Measurements from ENCODE around the gene MGLL. TPM values are rescaled to one million over a fixed set of nuclear protein-coding genes. Genes with fewer than 3 reads are reported as not detected.

Gene MGLL
- total RNA-seq, 1 experiment from 2014 or later, result 6.8 TPM

DNA sequence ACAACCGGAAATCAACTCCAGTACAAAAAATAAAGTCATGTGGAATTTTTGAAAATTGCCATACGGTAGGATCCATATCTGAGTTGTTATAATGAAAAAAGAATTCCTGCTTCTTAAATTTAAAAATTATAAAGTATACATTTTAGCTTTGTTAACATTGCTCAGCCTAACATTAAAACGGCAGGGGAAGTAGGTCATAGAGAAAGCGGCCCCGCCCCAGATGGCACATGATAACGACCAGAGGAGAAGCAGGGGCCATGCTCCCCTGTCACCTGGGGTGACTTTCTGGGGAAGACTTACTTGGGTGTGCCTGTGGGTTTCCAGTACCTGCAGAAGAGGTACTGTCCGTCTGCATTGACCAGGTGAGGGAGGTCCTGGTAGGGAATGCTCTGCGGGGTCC lies 921 bp downstream of the MGLL start (continued):
- TF ChIP-seq, protein P1, sequence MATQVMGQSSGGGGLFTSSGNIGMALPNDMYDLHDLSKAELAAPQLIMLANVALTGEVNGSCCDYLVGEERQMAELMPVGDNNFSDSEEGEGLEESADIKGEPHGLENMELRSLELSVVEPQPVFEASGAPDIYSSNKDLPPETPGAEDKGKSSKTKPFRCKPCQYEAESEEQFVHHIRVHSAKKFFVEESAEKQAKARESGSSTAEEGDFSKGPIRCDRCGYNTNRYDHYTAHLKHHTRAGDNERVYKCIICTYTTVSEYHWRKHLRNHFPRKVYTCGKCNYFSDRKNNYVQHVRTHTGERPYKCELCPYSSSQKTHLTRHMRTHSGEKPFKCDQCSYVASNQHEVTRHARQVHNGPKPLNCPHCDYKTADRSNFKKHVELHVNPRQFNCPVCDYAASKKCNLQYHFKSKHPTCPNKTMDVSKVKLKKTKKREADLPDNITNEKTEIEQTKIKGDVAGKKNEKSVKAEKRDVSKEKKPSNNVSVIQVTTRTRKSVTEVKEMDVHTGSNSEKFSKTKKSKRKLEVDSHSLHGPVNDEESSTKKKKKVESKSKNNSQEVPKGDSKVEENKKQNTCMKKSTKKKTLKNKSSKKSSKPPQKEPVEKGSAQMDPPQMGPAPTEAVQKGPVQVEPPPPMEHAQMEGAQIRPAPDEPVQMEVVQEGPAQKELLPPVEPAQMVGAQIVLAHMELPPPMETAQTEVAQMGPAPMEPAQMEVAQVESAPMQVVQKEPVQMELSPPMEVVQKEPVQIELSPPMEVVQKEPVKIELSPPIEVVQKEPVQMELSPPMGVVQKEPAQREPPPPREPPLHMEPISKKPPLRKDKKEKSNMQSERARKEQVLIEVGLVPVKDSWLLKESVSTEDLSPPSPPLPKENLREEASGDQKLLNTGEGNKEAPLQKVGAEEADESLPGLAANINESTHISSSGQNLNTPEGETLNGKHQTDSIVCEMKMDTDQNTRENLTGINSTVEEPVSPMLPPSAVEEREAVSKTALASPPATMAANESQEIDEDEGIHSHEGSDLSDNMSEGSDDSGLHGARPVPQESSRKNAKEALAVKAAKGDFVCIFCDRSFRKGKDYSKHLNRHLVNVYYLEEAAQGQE (IDR thresholded peaks at IDR 0.05; ENCODE audit: low read depth), result no peak
- no peak for TF ChIP-seq RAD21 (IDR thresholded peaks at IDR 0.05; ENCODE audit: low read depth)
- TF ChIP-seq SRF (IDR thresholded peaks at IDR 0.05; ENCODE audit: low read depth), result no peak
- TF ChIP-seq, protein P2, sequence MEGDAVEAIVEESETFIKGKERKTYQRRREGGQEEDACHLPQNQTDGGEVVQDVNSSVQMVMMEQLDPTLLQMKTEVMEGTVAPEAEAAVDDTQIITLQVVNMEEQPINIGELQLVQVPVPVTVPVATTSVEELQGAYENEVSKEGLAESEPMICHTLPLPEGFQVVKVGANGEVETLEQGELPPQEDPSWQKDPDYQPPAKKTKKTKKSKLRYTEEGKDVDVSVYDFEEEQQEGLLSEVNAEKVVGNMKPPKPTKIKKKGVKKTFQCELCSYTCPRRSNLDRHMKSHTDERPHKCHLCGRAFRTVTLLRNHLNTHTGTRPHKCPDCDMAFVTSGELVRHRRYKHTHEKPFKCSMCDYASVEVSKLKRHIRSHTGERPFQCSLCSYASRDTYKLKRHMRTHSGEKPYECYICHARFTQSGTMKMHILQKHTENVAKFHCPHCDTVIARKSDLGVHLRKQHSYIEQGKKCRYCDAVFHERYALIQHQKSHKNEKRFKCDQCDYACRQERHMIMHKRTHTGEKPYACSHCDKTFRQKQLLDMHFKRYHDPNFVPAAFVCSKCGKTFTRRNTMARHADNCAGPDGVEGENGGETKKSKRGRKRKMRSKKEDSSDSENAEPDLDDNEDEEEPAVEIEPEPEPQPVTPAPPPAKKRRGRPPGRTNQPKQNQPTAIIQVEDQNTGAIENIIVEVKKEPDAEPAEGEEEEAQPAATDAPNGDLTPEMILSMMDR (IDR thresholded peaks at IDR 0.05 in 2 of 3, conservative IDR thresholded peaks at IDR 0.05 in 1 of 3; ENCODE audit: borderline replicate concordance in 1 of 3, insufficient read depth in 1 of 3, low read depth in 2 of 3, low read length in 2 of 3), result no peak
- TF ChIP-seq ZNF274 (IDR thresholded peaks at IDR 0.05; ENCODE audit: low read depth, low read length), result no peak

DNA sequence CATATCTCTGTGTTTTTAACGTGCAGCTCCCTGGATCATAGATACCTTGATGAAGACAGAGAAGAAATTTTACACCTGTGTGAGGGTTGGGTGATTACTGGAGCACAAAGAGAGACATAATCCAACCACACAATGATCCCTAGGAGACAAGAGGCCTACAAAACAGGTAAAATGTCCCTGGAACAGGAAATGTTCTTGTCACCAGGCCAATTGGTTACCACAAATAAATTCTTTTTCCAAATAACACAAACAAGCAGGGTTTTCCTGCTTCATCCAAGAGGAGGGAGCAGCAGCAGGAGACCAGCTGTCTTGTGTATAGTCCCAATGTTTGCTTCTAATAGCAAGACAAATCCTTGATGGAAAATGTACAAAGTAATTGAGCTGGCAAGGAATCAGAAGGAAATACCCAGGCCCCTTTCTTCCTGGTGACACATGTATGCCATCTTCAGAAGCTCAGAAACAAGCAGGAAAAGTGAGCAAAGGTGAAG lies 1.4 kb downstream of the MGLL start:
- peak overlapping the region; percentile 17 for H2AFZ ChIP-seq (ENCODE audit: low read depth, low read length, poor library complexity, severe bottlenecking)
- TSS peak; percentile 45 for BruUV-seq (replicated peaks)
- RAD21 ChIA-PET (ENCODE audit: low non-redundant PET in 1 of 2, low total read pairs in 2 of 2, uncharacterized antibody in 2 of 2, unreplicated experiment in 2 of 2), result no interaction called here
- peak overlapping the region; percentile 96 for H3K4me2 ChIP-seq (ENCODE audit: low read length)
- peak overlapping the region; percentile 34 for H3K9ac ChIP-seq (ENCODE audit: low read length)
- no peak overlapping the region for H3K27ac ChIP-seq (ENCODE audit: low read depth, low read length)
- H3K79me2 ChIP-seq (ENCODE audit: insufficient read depth, low read length), result no peaks in the 10 kb centered on the region
- ATAC-seq (no peak), DNase-seq (ENCODE audit: low read depth, low spot score) (no peak)
- CTCF ChIA-PET, result interaction anchor here (2.2 kb wide), 1 partner anchor 30 kb away, joined by 6 read pairs; no protein-coding TSS in a partner anchor
- peak overlapping the region in 1 of 2 experiments; percentile 1; a peak in 2 of 4 replicates for H3K4me3 ChIP-seq (replicated peaks in 1 of 2; ENCODE audit: low read depth in 1 of 2, low read length in 2 of 2)
- no peaks in the 10 kb centered on the region for H3K27me3 ChIP-seq (ENCODE audit: insufficient read depth, low read length)
- no peaks in the 10 kb centered on the region for H4K20me1 ChIP-seq (ENCODE audit: insufficient read depth)
- no peaks in the 10 kb centered on the region for H3K9me3 ChIP-seq (ENCODE audit: control insufficient read depth in 1 of 2, insufficient read depth in 1 of 2, low read depth in 1 of 2, low read length in 2 of 2)
- no peaks in the 10 kb centered on the region for H3K36me3 ChIP-seq (ENCODE audit: control insufficient read depth in 1 of 2, insufficient read depth in 2 of 2, low read length in 2 of 2)
- no peak for TF ChIP-seq YY1 (IDR thresholded peaks at IDR 0.05; ENCODE audit: extremely low read depth, insufficient replicate concordance, low read depth, low read length)
- no peak for TF ChIP-seq SP1 (IDR thresholded peaks at IDR 0.05; ENCODE audit: low read depth)
- no peak for TF ChIP-seq POLR2A (IDR thresholded peaks at IDR 0.05; ENCODE audit: borderline replicate concordance, extremely low read depth, insufficient read depth, insufficient read length)
- TF ChIP-seq EZH2 (IDR thresholded peaks at IDR 0.05), result no peak
- TF ChIP-seq POLR2AphosphoS5 (IDR thresholded peaks at IDR 0.05; ENCODE audit: low read depth, low read length), result no peak
- no peak for TF ChIP-seq CEBPB (IDR thresholded peaks at IDR 0.05; ENCODE audit: low read depth)
- TF ChIP-seq, protein P3, sequence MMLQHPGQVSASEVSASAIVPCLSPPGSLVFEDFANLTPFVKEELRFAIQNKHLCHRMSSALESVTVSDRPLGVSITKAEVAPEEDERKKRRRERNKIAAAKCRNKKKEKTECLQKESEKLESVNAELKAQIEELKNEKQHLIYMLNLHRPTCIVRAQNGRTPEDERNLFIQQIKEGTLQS (IDR thresholded peaks at IDR 0.05), result no peak
- TF ChIP-seq, protein P4, sequence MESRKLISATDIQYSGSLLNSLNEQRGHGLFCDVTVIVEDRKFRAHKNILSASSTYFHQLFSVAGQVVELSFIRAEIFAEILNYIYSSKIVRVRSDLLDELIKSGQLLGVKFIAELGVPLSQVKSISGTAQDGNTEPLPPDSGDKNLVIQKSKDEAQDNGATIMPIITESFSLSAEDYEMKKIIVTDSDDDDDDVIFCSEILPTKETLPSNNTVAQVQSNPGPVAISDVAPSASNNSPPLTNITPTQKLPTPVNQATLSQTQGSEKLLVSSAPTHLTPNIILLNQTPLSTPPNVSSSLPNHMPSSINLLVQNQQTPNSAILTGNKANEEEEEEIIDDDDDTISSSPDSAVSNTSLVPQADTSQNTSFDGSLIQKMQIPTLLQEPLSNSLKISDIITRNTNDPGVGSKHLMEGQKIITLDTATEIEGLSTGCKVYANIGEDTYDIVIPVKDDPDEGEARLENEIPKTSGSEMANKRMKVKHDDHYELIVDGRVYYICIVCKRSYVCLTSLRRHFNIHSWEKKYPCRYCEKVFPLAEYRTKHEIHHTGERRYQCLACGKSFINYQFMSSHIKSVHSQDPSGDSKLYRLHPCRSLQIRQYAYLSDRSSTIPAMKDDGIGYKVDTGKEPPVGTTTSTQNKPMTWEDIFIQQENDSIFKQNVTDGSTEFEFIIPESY (IDR thresholded peaks at IDR 0.05; ENCODE audit: extremely low read depth, insufficient replicate concordance, low read length), result no peak
- no peak for TF ChIP-seq ZNF274 (IDR thresholded peaks at IDR 0.05; ENCODE audit: low read depth, low read length)
- TF ChIP-seq, protein P5, sequence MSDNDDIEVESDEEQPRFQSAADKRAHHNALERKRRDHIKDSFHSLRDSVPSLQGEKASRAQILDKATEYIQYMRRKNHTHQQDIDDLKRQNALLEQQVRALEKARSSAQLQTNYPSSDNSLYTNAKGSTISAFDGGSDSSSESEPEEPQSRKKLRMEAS (IDR thresholded peaks at IDR 0.05), result no peak
- TF ChIP-seq FOSL1 (IDR thresholded peaks at IDR 0.05; ENCODE audit: low read depth), result no peak
- intact Hi-C loops (cut with micrococcal nuclease), result no loop called here
- H3K4me1 ChIP-seq (ENCODE audit: control insufficient read depth in 1 of 2, insufficient read depth in 2 of 2, low read length in 2 of 2), result peaks cover 42 to 74% of the 10 kb centered on the region in 2 experiments
- POLR2A ChIA-PET, result no interaction called here
- no peaks in the 10 kb centered on the region for H3K9me2 ChIP-seq (ENCODE audit: insufficient read depth)
